ENCODE data around the gene MRPL24. TPM values are rescaled to one million over a fixed set of nuclear protein-coding genes. Genes with fewer than 3 reads are reported as not detected.

Gene MRPL24
- total and polyA plus RNA-seq, 2 of the 13 experiments (the other 11 are each of a cell fraction or from before 2014, with no cell fraction given) = 38.1 to 42.9 TPM

DNA sequence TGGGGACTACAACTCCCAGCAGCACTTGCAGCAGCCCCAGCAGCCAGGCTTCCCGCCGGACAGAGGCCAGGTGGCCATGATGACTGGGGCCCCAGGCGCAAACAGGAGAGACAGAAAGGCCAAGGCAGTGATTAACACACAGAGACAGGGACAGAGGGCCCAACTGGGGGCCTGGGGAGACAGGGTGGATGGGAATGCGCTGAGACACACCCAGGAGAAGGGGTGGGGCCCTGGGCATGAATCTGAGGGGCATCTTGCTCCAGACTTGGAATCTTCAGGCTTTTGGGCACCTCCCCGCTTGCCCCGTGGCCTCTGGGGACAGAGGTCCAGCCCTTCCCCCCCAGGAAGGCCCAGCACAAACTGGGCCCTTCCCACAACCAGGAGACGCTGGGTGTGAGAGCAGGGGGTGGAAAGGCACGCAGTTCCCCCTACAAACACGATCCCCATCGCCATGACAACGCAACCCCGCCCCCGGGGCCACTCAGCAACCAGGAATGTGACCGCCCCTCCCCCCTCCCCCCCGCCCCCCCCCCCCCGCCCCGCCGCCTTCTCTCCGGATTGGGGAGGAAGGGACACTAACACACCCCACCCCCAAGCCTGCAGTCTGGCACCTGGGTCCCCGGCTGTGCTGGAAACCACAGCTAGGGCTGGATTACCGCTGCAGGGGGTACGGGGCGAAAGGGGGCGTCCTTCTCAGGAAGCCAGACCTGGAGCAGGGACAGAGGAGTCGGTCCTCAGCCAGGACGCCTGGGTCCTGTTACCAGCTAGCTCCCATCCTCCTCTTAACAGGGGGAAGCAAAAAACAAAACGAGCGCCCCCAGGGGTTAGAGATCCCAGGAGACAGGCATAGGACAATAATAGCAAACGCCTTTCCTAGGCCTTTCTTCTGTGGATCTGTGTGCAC is 6.1 kb upstream of the MRPL24 start (continued):
- TF ChIP-seq E2F1 (CRISPR knock-in tag; IDR thresholded peaks at IDR 0.05) (peak; percentile 81), FOXK2 (IDR thresholded peaks at IDR 0.05) (no peak), POGK (CRISPR knock-in tag; conservative IDR thresholded peaks at IDR 0.05) (no peak), ZNF546 (CRISPR knock-in tag; conservative IDR thresholded peaks at IDR 0.05) (no peak), FOXO1 (CRISPR knock-in tag; IDR thresholded peaks at IDR 0.05) (no peak), ZBTB3 (CRISPR knock-in tag; IDR thresholded peaks at IDR 0.05; ENCODE audit: borderline replicate concordance, low read depth) (no peak), LCORL (IDR thresholded peaks at IDR 0.05) (no peak), LCORL (CRISPR knock-in tag; IDR thresholded peaks at IDR 0.05) (peak; percentile 27; the same call in 1 of the 2 replicates), ZNF136 (CRISPR knock-in tag; IDR thresholded peaks at IDR 0.05; ENCODE audit: low read depth) (no peak), SNAPC4 (CRISPR knock-in tag; IDR thresholded peaks at IDR 0.05) (no peak), HNRNPUL1 (IDR thresholded peaks at IDR 0.05; ENCODE audit: low read depth, low read length) (no peak), SETDB1 (CRISPR knock-in tag; IDR thresholded peaks at IDR 0.05; ENCODE audit: borderline replicate concordance) (no peak), NRL (CRISPR knock-in tag; IDR thresholded peaks at IDR 0.05; ENCODE audit: borderline replicate concordance) (no peak), GTF2F1 (IDR thresholded peaks at IDR 0.05; ENCODE audit: low read length) (no peak), HES4 (CRISPR knock-in tag; IDR thresholded peaks at IDR 0.05; ENCODE audit: borderline replicate concordance) (no peak)
- TF ChIP-seq, protein P1, sequence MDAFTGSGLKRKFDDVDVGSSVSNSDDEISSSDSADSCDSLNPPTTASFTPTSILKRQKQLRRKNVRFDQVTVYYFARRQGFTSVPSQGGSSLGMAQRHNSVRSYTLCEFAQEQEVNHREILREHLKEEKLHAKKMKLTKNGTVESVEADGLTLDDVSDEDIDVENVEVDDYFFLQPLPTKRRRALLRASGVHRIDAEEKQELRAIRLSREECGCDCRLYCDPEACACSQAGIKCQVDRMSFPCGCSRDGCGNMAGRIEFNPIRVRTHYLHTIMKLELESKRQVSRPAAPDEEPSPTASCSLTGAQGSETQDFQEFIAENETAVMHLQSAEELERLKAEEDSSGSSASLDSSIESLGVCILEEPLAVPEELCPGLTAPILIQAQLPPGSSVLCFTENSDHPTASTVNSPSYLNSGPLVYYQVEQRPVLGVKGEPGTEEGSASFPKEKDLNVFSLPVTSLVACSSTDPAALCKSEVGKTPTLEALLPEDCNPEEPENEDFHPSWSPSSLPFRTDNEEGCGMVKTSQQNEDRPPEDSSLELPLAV (CRISPR knock-in tag; conservative IDR thresholded peaks at IDR 0.05; ENCODE audit: low read depth) = no peak
- TF ChIP-seq, protein P2, sequence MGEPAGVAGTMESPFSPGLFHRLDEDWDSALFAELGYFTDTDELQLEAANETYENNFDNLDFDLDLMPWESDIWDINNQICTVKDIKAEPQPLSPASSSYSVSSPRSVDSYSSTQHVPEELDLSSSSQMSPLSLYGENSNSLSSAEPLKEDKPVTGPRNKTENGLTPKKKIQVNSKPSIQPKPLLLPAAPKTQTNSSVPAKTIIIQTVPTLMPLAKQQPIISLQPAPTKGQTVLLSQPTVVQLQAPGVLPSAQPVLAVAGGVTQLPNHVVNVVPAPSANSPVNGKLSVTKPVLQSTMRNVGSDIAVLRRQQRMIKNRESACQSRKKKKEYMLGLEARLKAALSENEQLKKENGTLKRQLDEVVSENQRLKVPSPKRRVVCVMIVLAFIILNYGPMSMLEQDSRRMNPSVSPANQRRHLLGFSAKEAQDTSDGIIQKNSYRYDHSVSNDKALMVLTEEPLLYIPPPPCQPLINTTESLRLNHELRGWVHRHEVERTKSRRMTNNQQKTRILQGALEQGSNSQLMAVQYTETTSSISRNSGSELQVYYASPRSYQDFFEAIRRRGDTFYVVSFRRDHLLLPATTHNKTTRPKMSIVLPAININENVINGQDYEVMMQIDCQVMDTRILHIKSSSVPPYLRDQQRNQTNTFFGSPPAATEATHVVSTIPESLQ (CRISPR knock-in tag; conservative IDR thresholded peaks at IDR 0.05) = no peak

Measured in HepG2 (cell line).